Measurements from ENCODE around the gene SLC32A1. TPM values are rescaled to one million over a fixed set of nuclear protein-coding genes. Genes with fewer than 3 reads are reported as not detected.

SLC32A1 gene
- total RNA-seq, 2 donors from 2014 or later: not detected

DNA sequence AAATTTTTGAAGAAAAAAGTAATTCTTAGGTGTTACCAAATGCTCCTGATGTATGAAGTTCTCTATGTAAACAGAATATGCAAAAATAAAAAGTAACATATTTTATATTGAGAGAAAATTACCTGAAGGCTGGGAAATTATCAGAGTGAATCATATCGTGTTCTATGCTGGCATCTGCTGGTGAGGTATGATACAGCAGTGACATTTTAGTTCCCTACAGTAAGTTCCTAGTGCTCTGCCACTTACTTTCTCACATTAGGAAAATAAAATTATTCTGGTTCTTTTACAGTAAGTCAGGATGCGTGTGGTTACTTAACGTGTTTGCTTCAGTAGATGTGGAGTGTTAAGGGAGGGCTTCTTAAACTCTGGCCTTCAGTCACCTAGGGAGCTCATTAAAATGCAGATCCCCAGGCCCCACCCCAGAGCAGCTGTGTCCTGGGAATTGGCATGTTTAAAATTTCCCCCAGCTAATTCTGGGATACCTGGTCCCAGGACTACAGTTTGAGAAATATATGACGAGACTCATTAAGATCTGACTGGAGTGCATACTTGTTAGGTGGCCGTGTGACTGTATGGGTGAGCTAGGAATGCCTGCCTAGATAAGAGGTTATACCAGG, 27.2 kb downstream of the SLC32A1 start:
- ATAC-seq: no peak
- peaks cover 12% of the 10 kb centered on the region for H3K36me3 Mint-ChIP-seq
- no peaks in the 10 kb centered on the region for H3K9me3 Mint-ChIP-seq
- no peak overlapping the region for H3K27ac Mint-ChIP-seq
- no peak overlapping the region for H3K4me3 Mint-ChIP-seq
- peaks cover 22 to 23% of the 10 kb centered on the region in 2 donors for H3K4me1 Mint-ChIP-seq (ENCODE audit: low read depth in 2 of 2)
- DNase-seq (ENCODE audit: low spot score): no peak
- no peaks in the 10 kb centered on the region for H3K27me3 Mint-ChIP-seq

DNA sequence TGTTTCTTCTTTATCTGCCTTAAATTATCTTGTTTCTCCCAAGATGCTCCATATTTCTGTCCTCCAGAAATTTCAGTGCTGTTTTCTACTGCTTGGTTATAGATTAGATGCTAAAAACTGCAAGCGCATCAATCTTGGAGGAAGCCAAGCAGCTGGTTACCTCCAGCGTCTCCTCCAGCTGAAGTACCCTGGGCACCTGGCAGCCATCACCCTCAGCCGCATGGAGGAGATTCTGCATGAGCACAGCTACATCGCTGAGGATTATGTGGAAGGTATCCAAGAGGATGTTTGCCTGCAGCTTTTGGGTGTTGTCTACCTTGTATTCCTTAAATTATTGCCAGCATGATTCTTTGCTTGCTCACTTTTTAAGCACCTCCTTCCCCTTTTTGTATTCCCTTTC, 27.7 kb downstream of the SLC32A1 start:
- H3K27ac Mint-ChIP-seq: no peak overlapping the region
- no peak for ATAC-seq

DNA sequence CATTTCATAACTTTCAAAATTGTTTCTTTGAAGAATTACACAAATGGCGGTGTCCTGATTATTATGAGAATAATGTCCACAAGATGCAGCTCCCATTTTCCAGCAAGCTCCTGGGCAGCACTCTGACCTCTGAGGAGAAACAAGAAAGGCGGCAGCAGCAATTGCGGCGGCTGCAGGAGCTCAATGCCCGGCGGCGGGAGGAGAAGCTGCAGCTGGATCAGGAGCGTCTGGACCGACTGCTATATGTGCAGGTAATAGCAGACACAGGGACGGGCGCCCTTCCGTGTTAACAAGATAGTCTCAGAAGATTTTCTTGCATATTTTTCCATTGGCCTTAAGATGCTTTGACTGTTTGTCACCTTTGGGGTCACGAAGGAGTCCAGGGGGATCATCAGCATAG, 30.6 kb downstream of the SLC32A1 start:
- H3K4me1 Mint-ChIP-seq (ENCODE audit: low read depth in 2 of 2): peaks cover 4 to 8% of the 10 kb centered on the region in 2 donors
- DNase-seq (ENCODE audit: low spot score) (no peak), ATAC-seq (no peak)
- H3K27me3 Mint-ChIP-seq: no peaks in the 10 kb centered on the region
- peaks cover 17% of the 10 kb centered on the region for H3K36me3 Mint-ChIP-seq
- H3K4me3 Mint-ChIP-seq: no peak overlapping the region
- no peak overlapping the region for H3K27ac Mint-ChIP-seq
- H3K9me3 Mint-ChIP-seq: no peaks in the 10 kb centered on the region

More for the DNA sequence above, 27.7 kb downstream of the SLC32A1 start:
- H3K9me3 Mint-ChIP-seq: no peaks in the 10 kb centered on the region
- peaks cover 22 to 23% of the 10 kb centered on the region in 2 donors for H3K4me1 Mint-ChIP-seq (ENCODE audit: low read depth in 2 of 2)
- H3K36me3 Mint-ChIP-seq: peaks cover 12% of the 10 kb centered on the region
- no peak overlapping the region for H3K4me3 Mint-ChIP-seq
- no peak for DNase-seq (ENCODE audit: low spot score)
- no peaks in the 10 kb centered on the region for H3K27me3 Mint-ChIP-seq

DNA sequence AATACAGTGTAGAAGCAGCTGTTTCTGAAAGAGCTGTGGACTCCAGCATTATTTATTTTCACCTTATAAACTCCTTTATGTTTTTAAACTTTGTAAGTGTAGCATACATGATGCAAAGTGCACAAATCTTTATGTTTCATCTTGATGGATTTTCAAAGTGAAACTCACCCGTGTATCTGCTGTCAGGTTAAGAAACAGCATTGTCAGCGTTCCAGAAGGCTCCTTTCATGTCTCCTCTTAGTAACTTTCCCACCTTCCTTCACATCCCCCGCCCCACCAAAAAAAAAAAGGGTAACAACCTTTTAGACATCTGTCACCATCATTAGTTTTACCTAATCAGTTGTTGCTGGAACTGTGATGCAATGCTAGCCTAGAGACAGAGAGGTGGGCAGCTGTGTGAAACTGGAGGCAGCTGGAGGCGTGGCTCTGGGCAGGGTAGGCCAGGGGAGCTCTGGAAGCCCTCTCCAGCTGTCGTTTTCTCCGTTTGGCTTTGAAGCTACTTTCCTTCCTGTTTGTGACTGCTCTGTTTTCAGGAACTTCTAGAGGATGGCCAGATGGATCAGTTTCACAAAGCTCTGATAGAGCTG, 31.1 kb downstream of the SLC32A1 start:
- Mint-ChIP-seq H3K9me3 (no peaks in the 10 kb centered on the region), H3K36me3 (peaks cover 17% of the 10 kb centered on the region), H3K27ac (no peak overlapping the region), H3K4me1 (ENCODE audit: low read depth in 2 of 2) (peaks cover 0 to 7% of the 10 kb centered on the region in 2 donors), H3K4me3 (no peak overlapping the region), H3K27me3 (no peaks in the 10 kb centered on the region)
- no peak for DNase-seq (ENCODE audit: low spot score)
- ATAC-seq: no peak

DNA sequence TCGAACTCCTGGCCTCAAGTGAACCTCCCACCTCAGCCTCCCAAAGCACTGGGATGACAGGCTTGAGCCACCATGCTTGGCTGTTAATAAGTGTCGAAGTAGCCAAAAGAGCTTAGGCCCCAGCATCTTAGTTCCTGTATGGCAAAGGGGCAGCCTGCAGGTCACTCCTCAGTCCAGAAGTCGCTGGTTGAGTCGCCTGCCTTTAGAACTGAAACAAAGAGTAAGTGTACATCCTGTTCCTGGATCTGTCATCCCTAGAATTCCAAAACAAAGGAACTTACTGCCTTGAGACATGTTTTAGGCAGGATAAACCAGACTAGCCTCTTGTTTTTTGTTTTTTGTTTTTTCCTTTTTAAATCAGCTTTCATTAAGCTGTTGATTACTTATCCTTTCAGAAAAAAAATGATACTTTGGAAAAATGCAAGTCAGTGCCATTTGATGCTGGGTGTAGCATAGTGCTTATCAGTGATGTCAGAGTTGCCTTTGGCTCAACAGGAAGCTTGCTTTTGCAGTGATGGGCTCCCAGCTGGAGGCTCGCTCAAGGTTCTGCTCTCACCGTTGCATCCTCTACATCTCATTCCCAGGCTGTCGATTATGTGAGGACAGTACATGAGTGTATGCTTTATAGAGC, 33.0 kb downstream of the SLC32A1 start:
- Mint-ChIP-seq H3K27me3 (no peaks in the 10 kb centered on the region), H3K9me3 (no peaks in the 10 kb centered on the region), H3K4me1 (ENCODE audit: low read depth in 2 of 2) (peaks cover 6 to 7% of the 10 kb centered on the region in 2 donors), H3K36me3 (peaks cover 24% of the 10 kb centered on the region), H3K27ac (no peak overlapping the region), H3K4me3 (no peak overlapping the region)
- DNase-seq (ENCODE audit: low spot score) (no peak), ATAC-seq (no peak)

DNA sequence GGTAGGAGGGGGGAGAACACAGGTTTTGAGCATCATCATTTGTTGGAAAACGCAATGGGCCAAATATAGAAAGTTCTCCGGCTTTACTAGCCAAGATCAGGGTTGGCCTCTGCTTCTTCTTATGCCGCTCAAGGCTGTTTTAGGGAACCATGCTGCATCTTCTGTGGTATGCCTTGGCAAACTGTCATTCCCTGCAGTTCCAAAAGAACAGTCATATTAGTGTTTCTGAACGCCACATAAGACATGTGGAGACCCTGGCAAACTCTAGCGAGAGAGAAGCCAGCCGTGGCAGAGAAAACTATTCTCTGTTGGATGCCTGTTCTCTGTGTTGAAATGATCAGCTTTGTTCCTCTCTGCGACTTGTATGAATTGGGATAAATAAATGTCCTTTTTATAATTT, 34.8 kb downstream of the SLC32A1 start:
- H3K4me1 Mint-ChIP-seq (ENCODE audit: low read depth in 2 of 2): peaks cover 13 to 16% of the 10 kb centered on the region in 2 donors
- H3K36me3 Mint-ChIP-seq: peaks cover 20% of the 10 kb centered on the region
- H3K27me3 Mint-ChIP-seq: no peaks in the 10 kb centered on the region
- ATAC-seq: no peak
- no peak overlapping the region for H3K27ac Mint-ChIP-seq
- no peak for DNase-seq (ENCODE audit: low spot score)
- no peak overlapping the region for H3K4me3 Mint-ChIP-seq
- H3K9me3 Mint-ChIP-seq: no peaks in the 10 kb centered on the region

DNA sequence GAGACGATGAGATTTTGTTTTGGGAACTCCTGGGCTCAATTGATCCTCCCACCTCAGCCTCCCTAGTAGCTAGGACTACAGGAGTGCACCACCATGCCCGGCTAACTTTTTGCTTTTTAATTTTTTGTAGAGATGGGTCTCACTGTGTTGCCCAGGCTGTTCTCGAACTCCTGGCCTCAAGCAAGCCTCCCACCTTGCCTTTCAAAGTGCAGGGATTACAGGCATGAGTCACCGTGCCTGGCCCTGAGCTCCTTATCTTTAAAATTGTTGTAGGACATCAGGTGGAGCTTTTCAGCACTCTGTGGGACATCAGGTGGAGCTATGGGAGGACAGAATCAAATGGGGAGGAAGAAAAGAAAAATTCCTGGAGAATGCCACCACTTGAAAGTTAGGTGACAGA, 36.7 kb downstream of the SLC32A1 start:
- Mint-ChIP-seq H3K9me3 (no peaks in the 10 kb centered on the region), H3K36me3 (peaks cover 13% of the 10 kb centered on the region), H3K4me3 (no peak overlapping the region), H3K27me3 (no peaks in the 10 kb centered on the region), H3K4me1 (ENCODE audit: low read depth in 2 of 2) (peaks cover 16 to 19% of the 10 kb centered on the region in 2 donors), H3K27ac (no peak overlapping the region)
- no peak for ATAC-seq
- no peak for DNase-seq (ENCODE audit: low spot score)

DNA sequence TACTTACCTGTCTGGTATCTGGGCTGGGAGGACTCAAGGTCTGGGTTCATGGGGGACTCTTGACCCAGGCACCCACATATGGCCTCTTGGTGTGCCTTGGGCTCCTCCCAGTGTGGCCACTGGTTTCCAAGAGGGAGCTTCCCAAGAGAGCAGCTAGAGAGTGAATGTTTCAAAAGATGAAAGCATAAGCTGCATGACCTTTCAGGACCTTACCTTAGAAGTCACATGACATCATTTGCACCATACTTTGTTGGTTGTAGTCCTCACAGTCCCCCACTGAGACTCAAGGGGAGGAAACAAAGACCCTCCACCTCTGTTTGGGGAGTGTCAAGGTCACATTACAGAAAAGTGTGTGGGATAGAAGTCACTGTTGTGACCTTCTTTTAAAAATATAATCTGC, 37.9 kb downstream of the SLC32A1 start:
- H3K27ac Mint-ChIP-seq: peak overlapping the region in 1 of 2 donors; percentile 3
- H3K4me3 Mint-ChIP-seq: no peak overlapping the region
- H3K4me1 Mint-ChIP-seq (ENCODE audit: low read depth in 2 of 2): peaks cover 16 to 19% of the 10 kb centered on the region in 2 donors
- H3K9me3 Mint-ChIP-seq: no peaks in the 10 kb centered on the region
- peaks cover 13% of the 10 kb centered on the region for H3K36me3 Mint-ChIP-seq
- ATAC-seq: no peak
- no peak for DNase-seq (ENCODE audit: low spot score)
- no peaks in the 10 kb centered on the region for H3K27me3 Mint-ChIP-seq

DNA sequence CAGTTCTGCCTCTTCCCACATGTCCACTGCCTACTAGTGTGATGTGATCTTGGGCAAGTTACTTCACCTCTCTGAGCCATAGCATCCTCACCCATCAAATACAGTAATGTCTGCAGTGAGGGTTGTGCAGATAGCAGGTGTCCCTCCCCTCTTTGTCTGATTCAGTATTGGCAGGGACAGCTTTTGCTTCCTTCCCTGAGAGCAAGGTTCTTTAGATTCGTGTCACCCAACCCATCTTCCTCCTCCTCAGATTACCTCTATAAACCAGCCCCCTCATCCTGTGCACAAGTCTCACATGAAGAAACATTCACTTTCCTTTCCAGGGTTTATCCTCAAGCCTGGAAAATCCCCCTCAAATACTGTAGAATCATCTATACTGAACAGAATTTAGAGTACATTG, 39.3 kb downstream of the SLC32A1 start:
- no peaks in the 10 kb centered on the region for H3K9me3 Mint-ChIP-seq
- no peak for ATAC-seq
- no peaks in the 10 kb centered on the region for H3K27me3 Mint-ChIP-seq

DNA sequence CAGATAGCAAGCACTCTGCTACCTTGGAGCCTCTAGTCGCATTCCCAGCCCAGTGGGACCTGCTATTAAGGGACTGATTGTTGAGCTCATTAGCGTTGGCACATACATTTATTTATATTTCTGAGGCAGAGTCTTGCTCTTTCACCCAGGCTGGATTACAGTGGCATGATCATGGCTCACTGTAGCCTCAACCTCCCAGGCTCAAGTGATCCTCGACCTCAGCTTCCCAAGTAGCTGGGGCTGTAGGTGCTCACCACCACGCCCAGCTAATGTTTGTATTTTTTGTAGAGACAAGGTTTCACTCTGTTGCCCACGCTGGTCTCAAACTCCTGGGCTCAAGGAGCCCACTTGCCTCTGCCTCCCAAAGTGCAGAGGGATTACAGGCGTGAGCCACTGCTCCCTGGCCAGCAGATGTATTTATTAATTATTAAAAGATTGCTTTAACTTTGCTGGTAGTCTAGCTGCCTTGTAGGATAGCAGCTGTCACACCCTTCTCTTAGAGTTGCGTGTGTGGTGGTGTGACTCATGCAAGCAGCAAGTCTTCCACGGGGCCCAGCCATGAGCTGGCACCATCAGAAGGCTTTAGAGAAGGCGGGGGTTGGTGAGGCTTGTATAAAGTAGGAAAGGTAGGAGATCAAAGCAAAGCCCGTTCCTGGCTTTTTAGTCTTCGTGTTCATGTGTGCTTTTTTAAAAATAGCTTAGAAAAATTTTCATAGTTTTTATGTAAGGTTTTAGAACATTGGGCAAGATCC, 40.5 kb downstream of the SLC32A1 start:
- peaks cover 19% of the 10 kb centered on the region for H3K36me3 Mint-ChIP-seq
- no peak for DNase-seq (ENCODE audit: low spot score)
- H3K9me3 Mint-ChIP-seq: no peaks in the 10 kb centered on the region
- peak; percentile 87 to 93 for ATAC-seq
- peak overlapping the region in 1 of 2 donors; percentile 7 for H3K27ac Mint-ChIP-seq
- H3K4me1 Mint-ChIP-seq (ENCODE audit: low read depth in 2 of 2): peaks cover 16 to 19% of the 10 kb centered on the region in 2 donors
- peak overlapping the region; percentile 1 for H3K4me3 Mint-ChIP-seq
- H3K27me3 Mint-ChIP-seq: no peaks in the 10 kb centered on the region

More for the DNA sequence above, 39.3 kb downstream of the SLC32A1 start:
- Mint-ChIP-seq H3K4me1 (ENCODE audit: low read depth in 2 of 2) (peaks cover 16 to 19% of the 10 kb centered on the region in 2 donors), H3K4me3 (no peak overlapping the region), H3K27ac (no peak overlapping the region), H3K36me3 (peaks cover 14% of the 10 kb centered on the region)
- DNase-seq (ENCODE audit: low spot score): no peak

DNA sequence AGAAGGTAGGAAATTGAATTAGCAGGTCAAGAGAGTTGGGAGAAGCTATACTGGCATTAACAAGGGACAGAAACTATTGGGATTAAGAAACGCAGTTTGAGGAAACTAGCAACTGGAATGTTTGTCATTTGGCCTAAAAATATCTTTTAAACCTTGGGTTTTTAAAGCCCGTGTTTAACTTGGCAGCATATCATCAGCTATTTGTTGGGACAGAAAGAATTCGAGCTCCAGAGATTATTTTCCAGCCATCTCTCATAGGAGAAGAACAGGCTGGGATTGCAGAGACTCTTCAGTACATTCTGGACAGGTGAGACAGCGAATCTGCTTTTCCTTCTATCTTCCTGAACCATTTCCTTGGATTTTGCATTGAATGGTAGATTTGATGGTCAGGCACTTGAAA, 41.8 kb downstream of the SLC32A1 start:
- DNase-seq (ENCODE audit: low spot score): no peak
- no peak for ATAC-seq
- no peak overlapping the region for H3K4me3 Mint-ChIP-seq
- no peaks in the 10 kb centered on the region for H3K27me3 Mint-ChIP-seq
- no peaks in the 10 kb centered on the region for H3K9me3 Mint-ChIP-seq
- peak overlapping the region in 1 of 2 donors; percentile 7 for H3K27ac Mint-ChIP-seq
- H3K36me3 Mint-ChIP-seq: peaks cover 19% of the 10 kb centered on the region
- peaks cover 12 to 19% of the 10 kb centered on the region in 2 donors for H3K4me1 Mint-ChIP-seq (ENCODE audit: low read depth in 2 of 2)

DNA sequence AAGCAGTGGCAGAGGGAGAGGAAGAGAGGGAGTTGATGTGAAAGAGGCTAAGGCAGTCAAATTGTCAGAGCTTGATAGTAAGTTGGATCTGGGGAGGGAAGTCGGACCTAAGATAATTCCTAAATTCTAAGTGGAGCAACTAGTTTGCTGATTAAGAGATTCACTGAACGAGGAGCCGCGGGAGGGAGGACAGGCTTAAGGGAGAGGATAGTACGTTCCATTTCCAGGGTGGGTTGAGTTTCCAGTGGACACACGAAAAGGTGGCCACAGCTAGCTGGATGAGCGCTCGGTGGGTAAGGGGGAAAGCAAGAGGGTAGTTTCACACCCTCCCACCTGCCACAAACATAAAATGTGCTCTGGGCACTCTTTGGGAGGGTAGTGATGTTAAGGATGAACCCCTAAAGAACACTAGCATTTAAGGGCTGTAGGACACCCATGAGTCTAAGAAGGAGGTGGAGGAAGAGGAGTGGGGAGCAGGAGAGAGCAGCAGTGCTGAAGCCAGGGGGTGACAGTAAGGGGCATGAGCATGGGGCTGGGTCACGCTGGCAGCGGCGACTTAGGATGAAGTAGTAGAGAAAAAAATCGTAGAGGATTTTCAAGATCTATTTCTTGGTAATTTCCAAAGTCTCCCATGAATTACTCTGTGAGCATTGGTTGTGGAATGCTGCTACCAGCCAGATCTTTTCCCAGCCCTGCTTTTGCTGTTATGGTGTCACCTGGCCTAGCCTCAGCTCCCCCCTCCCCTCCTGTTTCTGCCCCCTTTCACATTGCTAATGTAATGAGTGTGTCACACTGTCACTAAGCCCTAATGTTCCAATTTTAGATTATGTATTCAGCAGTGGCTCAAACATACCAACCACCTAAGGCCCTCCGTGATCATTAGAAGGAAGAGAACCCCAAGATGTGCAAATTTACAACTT, 45.4 kb downstream of the SLC32A1 start:
- no peak for DNase-seq (ENCODE audit: low spot score)
- Mint-ChIP-seq H3K9me3 (no peaks in the 10 kb centered on the region), H3K4me3 (no peak overlapping the region), H3K27ac (peak overlapping the region in 1 of 2 donors; percentile 63), H3K4me1 (ENCODE audit: low read depth in 2 of 2) (peaks cover 8% of the 10 kb centered on the region in 2 donors), H3K36me3 (peaks cover 30% of the 10 kb centered on the region), H3K27me3 (no peaks in the 10 kb centered on the region)
- ATAC-seq: no peak

DNA sequence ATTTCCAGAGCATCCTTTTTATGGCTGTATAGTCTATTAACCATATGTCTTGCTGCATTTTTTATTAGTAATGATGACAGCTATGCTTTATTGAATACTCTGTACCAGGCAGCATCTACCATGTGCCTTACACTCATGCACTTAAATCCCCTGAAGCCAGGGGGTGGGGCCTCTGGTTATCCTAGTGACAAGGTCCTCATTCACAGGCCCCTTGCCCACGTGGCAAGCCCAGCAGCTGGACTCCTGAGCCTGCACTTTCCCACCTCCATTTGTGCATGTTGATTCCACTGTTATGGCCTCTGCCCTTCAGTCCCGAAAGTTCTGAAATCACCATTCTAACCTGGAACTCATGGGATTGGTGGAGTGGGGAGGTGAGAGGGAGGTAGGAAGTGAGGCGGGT, 46.3 kb downstream of the SLC32A1 start:
- no peaks in the 10 kb centered on the region for H3K9me3 Mint-ChIP-seq
- ATAC-seq: peak in 1 of 2 donors; percentile 6
- H3K4me1 Mint-ChIP-seq (ENCODE audit: low read depth in 2 of 2): peaks cover 5 to 8% of the 10 kb centered on the region in 2 donors
- H3K27me3 Mint-ChIP-seq: no peaks in the 10 kb centered on the region
- no peak for DNase-seq (ENCODE audit: low spot score)
- peaks cover 30% of the 10 kb centered on the region for H3K36me3 Mint-ChIP-seq
- H3K27ac Mint-ChIP-seq: no peak overlapping the region
- no peak overlapping the region for H3K4me3 Mint-ChIP-seq
